HL-60 (cell line): ENCODE measurements around the gene SENP7.

Source experiments
- DNase-seq, 2 experiments: peaks; one replicate each; pipeline ENCODE4 v3.0.0-alpha.2; 2010 to 2020; ENCODE audit warnings: low read depth in 1 of 2, low spot score in 1 of 2
- H3K27ac ChIP-seq: fragments of 250-450 bp; sonication (Bioruptor Pico); replicated peaks from 2 replicates; pipeline ENCODE4 v1.5.1; 2020; ENCODE audit warnings: mild to moderate bottlenecking, moderate library complexity
- H3K27me3 ChIP-seq: fragments of 250-450 bp; sonication (Bioruptor Pico); 2 replicates; pipeline ENCODE4 v1.5.1; 2021; ENCODE audit warnings: mild to moderate bottlenecking, moderate library complexity; ENCODE audit not compliant: insufficient read depth, poor library complexity, severe bottlenecking
- H3K4me3 ChIP-seq: replicated peaks from 2 replicates; pipeline ENCODE4 v1.5.1; 2011; ENCODE audit warnings: mild to moderate bottlenecking, control low read depth, low read length; ENCODE audit not compliant: insufficient read depth
- CTCF ChIP-seq: IDR thresholded peaks from one replicate; pipeline ENCODE4 v1.5.1; 2011; ENCODE audit warnings: low read length, control low read depth, inconsistent platforms; ENCODE audit not compliant: insufficient read depth
- GABPA ChIP-seq: IDR thresholded peaks from 2 replicates; pipeline ENCODE4 v1.6.1; 2012; ENCODE audit warnings: low read depth
- POLR2AphosphoS5 ChIP-seq: IDR thresholded peaks from 2 replicates; pipeline ENCODE4 v1.6.1; 2012; ENCODE audit warnings: low read depth
- REST ChIP-seq: IDR thresholded peaks from 2 replicates; pipeline ENCODE4 v1.6.1; 2012; ENCODE audit warnings: low read depth; ENCODE audit not compliant: insufficient replicate concordance
- SPI1 ChIP-seq: IDR thresholded peaks from 2 replicates; pipeline ENCODE4 v1.6.1; 2012; ENCODE audit warnings: low read depth, mild to moderate bottlenecking, borderline replicate concordance

Gene SENP7

GRCh38 chr3:101284757-101285156 lies 228.3 kb downstream of the SENP7 start:
- Histone ChIP-seq H3K27ac (no peak overlapping the region), H3K4me3 (no peak overlapping the region), H3K27me3 (no peaks in the 10 kb centered on the region)
- no peak for DNase-seq
- TF ChIP-seq REST = no peak
- TF ChIP-seq SPI1 = no peak
- TF ChIP-seq GABPA = no peak
- TF ChIP-seq POLR2AphosphoS5 = no peak

- Histone ChIP-seq H3K27ac (no peak overlapping the region), H3K4me3 (no peak overlapping the region), H3K27me3 (no peaks in the 10 kb centered on the region)
- DNase-seq = no peak
- TF ChIP-seq REST (no peak), SPI1 (no peak), GABPA (no peak), POLR2AphosphoS5 (no peak), CTCF (no peak)
These were observed 231.4 kb downstream of the SENP7 start for GRCh38 chr3:101281521-101282030.

- Histone ChIP-seq H3K27ac (no peak overlapping the region), H3K27me3 (no peaks in the 10 kb centered on the region), H3K4me3 (no peak overlapping the region)
- TF ChIP-seq SPI1 (no peak), CTCF (no peak), GABPA (no peak), POLR2AphosphoS5 (no peak)
- DNase-seq = no peak
These were observed 233.1 kb downstream of the SENP7 start for GRCh38 chr3:101279765-101280385.

GRCh38 chr3:101279162-101279561 lies 233.8 kb downstream of the SENP7 start:
- H3K4me3 ChIP-seq = no peak overlapping the region
- TF ChIP-seq SPI1 = 0 out of 2 replicates have a peak, but pooled peaks have one; percentile 37
- no peak for TF ChIP-seq REST
- H3K27me3 ChIP-seq = no peaks in the 10 kb centered on the region
- no peak for DNase-seq
- H3K27ac ChIP-seq = no peak overlapping the region
